ENCODE measurements around the gene PPP1R12C.

- TF ChIP-seq CTCF (IDR thresholded peaks at IDR 0.05 in 4 of 5, conservative IDR thresholded peaks at IDR 0.05 in 1 of 5) (no peak), POLR2A (IDR thresholded peaks at IDR 0.05) (no peak)
These were observed 37.1 kb downstream of the PPP1R12C start for GRCh38 chr19:55080121-55080967.

Measured in gastrocnemius medialis (tissue), 4 donors.